Transverse colon (tissue), 4 donors: ENCODE measurements around the gene TCP11.

Source experiments
- EP300 ChIP-seq: sonication (generic); formaldehyde crosslinking; IDR thresholded peaks from one replicate; pipeline ENCODE4 v1.6.1; 2017; ENCODE audit warnings: antibody characterized with exemption, low read depth
- POLR2A ChIP-seq: fragments of 450-650 bp; IDR thresholded peaks from one replicate; pipeline ENCODE4 v1.6.1; 2016; ENCODE audit warnings: antibody characterized with exemption, mild to moderate bottlenecking, moderate library complexity
- POLR2AphosphoS5 ChIP-seq, 3 donors: sonication (generic); formaldehyde crosslinking; IDR thresholded peaks; one replicate each; pipeline ENCODE4 v1.6.1; 2016; ENCODE audit warnings: antibody characterized with exemption in 3 of 3
- TF ChIP-seq, protein P1 (sequence below), 5 experiments: fragments of 200-600 bp in 3 of 5; fragments of 450-650 bp in 2 of 5; sonication (generic) in 3 of 5; IDR thresholded peaks; 1 replicate in 2 of 5; 2 replicates in 3 of 5; pipeline ENCODE4 v1.5.1; 2016 to 2017; ENCODE audit warnings: antibody characterized with exemption in 5 of 5, inconsistent platforms in 3 of 5, mild to moderate bottlenecking in 2 of 5, moderate library complexity in 1 of 5

DNA sequence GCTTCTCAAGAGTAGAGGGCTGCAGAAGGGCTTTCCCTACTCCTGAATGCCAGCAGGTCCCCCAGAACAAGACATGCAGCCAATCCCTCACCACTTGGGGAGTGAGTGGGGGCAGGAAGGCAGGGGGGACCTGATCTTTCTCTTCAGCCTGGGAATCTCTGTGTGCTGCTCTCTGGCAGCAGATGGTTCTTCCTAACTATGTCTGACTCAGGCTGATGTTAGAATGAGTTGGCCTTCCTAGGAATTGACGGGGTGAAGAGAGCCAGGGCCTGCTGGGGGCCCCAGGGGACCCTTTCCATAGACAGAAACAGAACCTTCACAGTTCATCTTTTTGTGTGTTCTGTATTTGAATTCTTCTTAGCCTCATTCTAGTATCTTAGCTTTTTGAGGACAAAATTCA lies 29.0 kb upstream of the TCP11 start:
- TF ChIP-seq, protein P1, sequence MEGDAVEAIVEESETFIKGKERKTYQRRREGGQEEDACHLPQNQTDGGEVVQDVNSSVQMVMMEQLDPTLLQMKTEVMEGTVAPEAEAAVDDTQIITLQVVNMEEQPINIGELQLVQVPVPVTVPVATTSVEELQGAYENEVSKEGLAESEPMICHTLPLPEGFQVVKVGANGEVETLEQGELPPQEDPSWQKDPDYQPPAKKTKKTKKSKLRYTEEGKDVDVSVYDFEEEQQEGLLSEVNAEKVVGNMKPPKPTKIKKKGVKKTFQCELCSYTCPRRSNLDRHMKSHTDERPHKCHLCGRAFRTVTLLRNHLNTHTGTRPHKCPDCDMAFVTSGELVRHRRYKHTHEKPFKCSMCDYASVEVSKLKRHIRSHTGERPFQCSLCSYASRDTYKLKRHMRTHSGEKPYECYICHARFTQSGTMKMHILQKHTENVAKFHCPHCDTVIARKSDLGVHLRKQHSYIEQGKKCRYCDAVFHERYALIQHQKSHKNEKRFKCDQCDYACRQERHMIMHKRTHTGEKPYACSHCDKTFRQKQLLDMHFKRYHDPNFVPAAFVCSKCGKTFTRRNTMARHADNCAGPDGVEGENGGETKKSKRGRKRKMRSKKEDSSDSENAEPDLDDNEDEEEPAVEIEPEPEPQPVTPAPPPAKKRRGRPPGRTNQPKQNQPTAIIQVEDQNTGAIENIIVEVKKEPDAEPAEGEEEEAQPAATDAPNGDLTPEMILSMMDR (IDR thresholded peaks at IDR 0.05) = no peak
- TF ChIP-seq POLR2A (no peak), POLR2AphosphoS5 (IDR thresholded peaks at IDR 0.05) (no peak), EP300 (no peak)
